Keratinocyte (primary cell): ENCODE data around the gene GLRX5. TPM values are rescaled to one million over a fixed set of nuclear protein-coding genes. Genes with fewer than 3 reads are reported as not detected.

Experiments
- DNase-seq: peaks from one replicate; pipeline ENCODE4 v3.0.0-alpha.2; 2011; ENCODE audit warnings: low read depth, missing footprints, low spot score
- FAIRE-seq: peaks from 2 replicates; lab custom pipeline; 2011; peaks lifted over from hg19 to GRCh38; lab: Jason Lieb, UNC
- H2AFZ ChIP-seq: 2 replicates; pipeline ENCODE4 v1.6.0; 2012; ENCODE audit warnings: low read length, control low read depth, inconsistent platforms; ENCODE audit not compliant: control insufficient read depth
- H3K27ac ChIP-seq: 2 replicates; pipeline ENCODE4 v1.5.1; 2011; ENCODE audit warnings: low read length; ENCODE audit not compliant: control insufficient read depth, insufficient read depth
- H3K27me3 ChIP-seq: 3 replicates; pipeline ENCODE4 v1.6.0; 2011; ENCODE audit warnings: low read length; ENCODE audit not compliant: control insufficient read depth, insufficient read depth; ENCODE audit errors: extremely low read depth
- H3K36me3 ChIP-seq, 2 experiments: 2 replicates in 1 of 2; 3 replicates in 1 of 2; pipeline ENCODE4 v1.5.1; 2011; ENCODE audit warnings: low read length in 2 of 2, mild to moderate bottlenecking in 1 of 2; ENCODE audit not compliant: control insufficient read depth in 2 of 2, insufficient read depth in 2 of 2; ENCODE audit errors: extremely low read depth in 1 of 2
- H3K4me1 ChIP-seq: 3 replicates; pipeline ENCODE4 v1.5.1; 2011; ENCODE audit warnings: low read length; ENCODE audit not compliant: control insufficient read depth, insufficient read depth; ENCODE audit errors: extremely low read depth
- H3K4me2 ChIP-seq: 3 replicates; pipeline ENCODE4 v1.6.0; 2011; ENCODE audit warnings: low read depth, low read length; ENCODE audit not compliant: control insufficient read depth, insufficient read depth; ENCODE audit errors: extremely low read depth
- H3K4me3 ChIP-seq, 3 experiments: fragments of 200-600 bp in 1 of 3; sonication (generic) in 1 of 3; 2 replicates in 2 of 3; 3 replicates in 1 of 3; pipeline ENCODE4 v1.5.1; 2011 to 2016; ENCODE audit warnings: low read length in 3 of 3, mild to moderate bottlenecking in 3 of 3, control low read depth in 2 of 3, inconsistent platforms in 1 of 3, low read depth in 1 of 3, mixed read lengths in 1 of 3, mixed run types in 1 of 3, moderate library complexity in 1 of 3; ENCODE audit not compliant: control insufficient read depth in 2 of 3, insufficient read depth in 2 of 3; ENCODE audit errors: extremely low read depth in 1 of 3
- H3K79me2 ChIP-seq: 2 replicates; pipeline ENCODE4 v1.6.0; 2012; ENCODE audit warnings: low read length; ENCODE audit not compliant: control insufficient read depth, insufficient read depth
- H3K9ac ChIP-seq: 3 replicates; pipeline ENCODE4 v1.6.0; 2011; ENCODE audit warnings: low read length; ENCODE audit not compliant: control insufficient read depth, insufficient read depth; ENCODE audit errors: extremely low read depth
- H3K9me1 ChIP-seq: 3 replicates; pipeline ENCODE4 v1.6.0; 2011; ENCODE audit warnings: low read length; ENCODE audit not compliant: control insufficient read depth, insufficient read depth; ENCODE audit errors: extremely low read depth
- H3K9me3 ChIP-seq: 2 replicates; pipeline ENCODE4 v1.5.1; 2012; ENCODE audit warnings: low read depth, low read length; ENCODE audit not compliant: control insufficient read depth
- H4K20me1 ChIP-seq: 3 replicates; pipeline ENCODE4 v1.6.0; 2011; ENCODE audit warnings: low read length; ENCODE audit not compliant: control insufficient read depth, insufficient read depth; ENCODE audit errors: extremely low read depth
- CTCF ChIP-seq, 3 experiments: IDR thresholded peaks in 1 of 3; conservative IDR thresholded peaks in 1 of 3; optimal IDR thresholded peaks in 1 of 3; 2 replicates in 2 of 3; 3 replicates in 1 of 3; pipeline versions ENCODE3 to v1.5.1; 2011; ENCODE audit warnings: low read length in 3 of 3, mild to moderate bottlenecking in 3 of 3, moderate library complexity in 2 of 3, control low read depth in 1 of 3, inconsistent platforms in 1 of 3; ENCODE audit not compliant: insufficient read depth in 2 of 3; ENCODE audit errors: extremely low read depth in 1 of 3
- EZH2 ChIP-seq: IDR thresholded peaks from one replicate; pipeline ENCODE4 v1.6.1; 2012; ENCODE audit warnings: inconsistent platforms, mild to moderate bottlenecking, low read length, moderate library complexity
- dilution Hi-C: fragments of 300-500 bp; cut with MboI; formaldehyde crosslinking; loops from one replicate; pipeline ENCODE4 v1.7.0; 2020; ENCODE audit warnings: low sequenced_read_pairs; ENCODE audit not compliant: extremely low pct_ligation_motif_present
- polyA plus RNA-seq, 5 experiments: library from polyadenylated mRNA; depleted of rRNA in 3 of 5; stranded (reverse) in 3 of 5; stranded (forward) in 1 of 5; unstranded in 1 of 5; fragments of >200 nt; gene quantifications; 1 replicate in 1 of 5; 2 replicates in 3 of 5; 3 replicates in 1 of 5; pipeline versions ENCODE4 v1.2.1 to v1.2.3, GENCODE V29; 2011 to 2012; ENCODE audit warnings: missing spikeins in 2 of 5, low read depth in 1 of 5, low replicate concordance in 1 of 5

Gene GLRX5
- polyA plus RNA-seq, 1 donor (not counting 4 experiments of a cell fraction or from before 2014, with no cell fraction given), result 60.9 TPM

- Histone ChIP-seq H4K20me1 (no peaks in the 10 kb centered on the region), H3K9me1 (no peaks in the 10 kb centered on the region), H3K9ac (no peak overlapping the region), H2AFZ (no peak overlapping the region), H3K36me3 (no peaks in the 10 kb centered on the region), H3K27ac (peak overlapping the region; percentile 76), H3K4me3 (no peak overlapping the region), H3K79me2 (peaks cover 12% of the 10 kb centered on the region), H3K4me2 (peak overlapping the region; percentile 83), H3K9me3 (no peaks in the 10 kb centered on the region), H3K27me3 (no peaks in the 10 kb centered on the region), H3K4me1 (peaks cover 33% of the 10 kb centered on the region)
- DNase-seq (no peak), FAIRE-seq (peak; percentile 62)
- no peak for TF ChIP-seq EZH2
- no peak for TF ChIP-seq CTCF (optimal IDR thresholded peaks at IDR 0.05 in 1 of 3, IDR thresholded peaks at IDR 0.05 in 1 of 3, conservative IDR thresholded peaks at IDR 0.05 in 1 of 3; ENCODE audit: extremely low read depth in 1 of 3, insufficient read depth in 2 of 3, low read length in 3 of 3)
- dilution Hi-C loops, result no loop called here
Measured at GRCh38 chr14:95524706-95525512, 9.9 kb upstream of the GLRX5 start.

GRCh38 chr14:95525999-95526398 is 8.9 kb upstream of the GLRX5 start:
- dilution Hi-C loops, result no loop called here
- DNase-seq (no peak), FAIRE-seq (no peak)
- peaks cover 22% of the 10 kb centered on the region for H3K79me2 ChIP-seq
- H3K9ac ChIP-seq, result no peak overlapping the region
- H4K20me1 ChIP-seq, result peaks cover 7% of the 10 kb centered on the region
- H3K27me3 ChIP-seq, result no peaks in the 10 kb centered on the region
- no peak overlapping the region for H3K4me3 ChIP-seq
- H3K9me1 ChIP-seq, result no peaks in the 10 kb centered on the region
- H2AFZ ChIP-seq, result no peak overlapping the region
- H3K36me3 ChIP-seq, result peaks cover 0 to 4% of the 10 kb centered on the region in 2 experiments
- H3K4me1 ChIP-seq, result peaks cover 34% of the 10 kb centered on the region
- TF ChIP-seq CTCF (optimal IDR thresholded peaks at IDR 0.05 in 1 of 3, IDR thresholded peaks at IDR 0.05 in 1 of 3, conservative IDR thresholded peaks at IDR 0.05 in 1 of 3; ENCODE audit: extremely low read depth in 1 of 3, insufficient read depth in 2 of 3, low read length in 3 of 3) (no peak), EZH2 (no peak)
- no peak overlapping the region for H3K4me2 ChIP-seq
- H3K27ac ChIP-seq, result no peak overlapping the region
- H3K9me3 ChIP-seq, result no peaks in the 10 kb centered on the region
